ENCODE measurements around the gene SFMBT2. TPM values are rescaled to one million over a fixed set of nuclear protein-coding genes. Genes with fewer than 3 reads are reported as not detected.
"Not testable (repeated sequence)": the region's sequence is repeated elsewhere in the genome, so short reads cannot be mapped to it uniquely, and the experiment has no call there.

SFMBT2 gene
- total and polyA plus RNA-seq, 9 donors: 6.1 to 9.8 (median 7.7) TPM

DNA sequence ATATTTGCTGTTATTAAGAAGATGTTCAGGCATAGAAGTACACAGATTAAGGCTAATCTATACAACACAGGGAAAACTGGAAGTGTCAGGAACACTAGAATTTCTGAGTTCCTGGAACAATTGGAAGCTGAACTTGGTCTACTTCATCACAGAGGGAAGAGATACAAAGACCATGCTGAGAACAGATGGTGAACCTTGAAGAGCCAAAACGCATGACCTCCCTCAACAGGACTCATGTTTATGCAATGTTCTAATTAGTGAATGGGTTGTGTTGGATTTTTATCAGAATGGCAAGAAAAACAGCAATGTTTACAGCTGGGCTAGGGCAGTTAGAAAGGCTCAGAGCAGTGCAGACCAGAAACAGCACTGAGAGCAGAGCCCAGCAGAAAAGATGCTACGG lies 94.9 kb downstream of the SFMBT2 start:
- no peaks in the 10 kb centered on the region for H3K27me3 ChIP-seq (ENCODE audit: control insufficient read depth, insufficient read depth, low read length)
- H3K36me3 ChIP-seq (ENCODE audit: control insufficient read depth, insufficient read depth, low read length): peaks cover 4% of the 10 kb centered on the region
- H3K9me3 ChIP-seq (replicated peaks; ENCODE audit: control insufficient read depth, low read depth, low read length): no peaks in the 10 kb centered on the region
- H3K27ac ChIP-seq (ENCODE audit: low read length): no peak overlapping the region
- no peak overlapping the region for H3K4me3 ChIP-seq (ENCODE audit: low read length)
- WGBS (ENCODE audit: insufficient coverage): 81% methylated on average over 2 of the region's 2 CpGs
- H3K4me1 ChIP-seq (ENCODE audit: control insufficient read depth, insufficient read depth, low read length): peaks cover 5% of the 10 kb centered on the region
- no peak for DNase-seq

DNA sequence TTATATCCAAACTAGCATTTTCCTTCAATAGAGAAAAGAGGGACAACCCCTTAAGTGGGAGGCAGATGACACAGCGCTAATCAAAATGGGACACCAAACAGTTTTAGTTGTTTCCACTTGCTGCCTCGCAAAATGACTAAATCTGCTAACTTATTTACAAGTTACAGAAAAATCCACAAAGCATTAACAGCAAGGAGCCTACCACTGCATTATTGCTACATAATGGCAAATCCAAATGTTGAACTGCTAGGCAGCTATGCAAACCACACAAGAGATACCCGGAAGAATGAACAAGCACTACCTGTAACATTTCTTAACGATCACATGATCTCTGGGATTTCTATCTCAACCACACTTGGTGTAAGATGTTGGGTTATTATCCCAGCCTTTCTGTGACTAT lies 96.7 kb downstream of the SFMBT2 start:
- Histone ChIP-seq H3K4me1 (ENCODE audit: control insufficient read depth, insufficient read depth, low read length) (peaks cover 5% of the 10 kb centered on the region), H3K4me3 (ENCODE audit: low read length) (no peak overlapping the region), H3K9me3 (replicated peaks; ENCODE audit: control insufficient read depth, low read depth, low read length) (peaks cover 1% of the 10 kb centered on the region), H3K27ac (ENCODE audit: low read length) (no peak overlapping the region), H3K27me3 (ENCODE audit: control insufficient read depth, insufficient read depth, low read length) (no peaks in the 10 kb centered on the region), H3K36me3 (ENCODE audit: control insufficient read depth, insufficient read depth, low read length) (peaks cover 4% of the 10 kb centered on the region)
- no CpG with 5 or more reads among the region's 4 CpGs for WGBS (ENCODE audit: insufficient coverage)
- no peak for DNase-seq

DNA sequence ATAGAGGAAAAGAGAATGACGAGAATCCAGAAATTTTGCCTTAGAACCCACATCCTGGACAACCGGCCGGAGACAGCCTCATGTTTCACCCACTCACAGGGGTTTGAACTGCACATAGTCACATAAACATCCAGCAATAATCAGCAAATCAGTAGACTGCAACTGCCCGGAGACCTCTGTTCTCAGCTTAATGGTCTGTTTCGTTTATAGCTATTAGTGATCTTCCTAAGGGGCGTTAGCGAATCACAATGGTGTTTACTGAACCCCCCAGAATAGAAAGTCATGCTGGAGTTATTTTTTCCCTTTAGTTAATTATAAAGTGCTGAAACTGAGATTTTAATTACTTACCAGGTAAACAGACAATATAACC lies 98.4 kb downstream of the SFMBT2 start:
- Histone ChIP-seq H3K9me3 (replicated peaks; ENCODE audit: control insufficient read depth, low read depth, low read length) (peaks cover 6% of the 10 kb centered on the region), H3K27me3 (ENCODE audit: control insufficient read depth, insufficient read depth, low read length) (no peaks in the 10 kb centered on the region), H3K4me3 (ENCODE audit: low read length) (no peak overlapping the region), H3K27ac (ENCODE audit: low read length) (no peak overlapping the region), H3K4me1 (ENCODE audit: control insufficient read depth, insufficient read depth, low read length) (no peaks in the 10 kb centered on the region), H3K36me3 (ENCODE audit: control insufficient read depth, insufficient read depth, low read length) (peaks cover 4% of the 10 kb centered on the region)
- WGBS (ENCODE audit: insufficient coverage): 72% methylated on average over 2 of the region's 7 CpGs
- DNase-seq: no peak

DNA sequence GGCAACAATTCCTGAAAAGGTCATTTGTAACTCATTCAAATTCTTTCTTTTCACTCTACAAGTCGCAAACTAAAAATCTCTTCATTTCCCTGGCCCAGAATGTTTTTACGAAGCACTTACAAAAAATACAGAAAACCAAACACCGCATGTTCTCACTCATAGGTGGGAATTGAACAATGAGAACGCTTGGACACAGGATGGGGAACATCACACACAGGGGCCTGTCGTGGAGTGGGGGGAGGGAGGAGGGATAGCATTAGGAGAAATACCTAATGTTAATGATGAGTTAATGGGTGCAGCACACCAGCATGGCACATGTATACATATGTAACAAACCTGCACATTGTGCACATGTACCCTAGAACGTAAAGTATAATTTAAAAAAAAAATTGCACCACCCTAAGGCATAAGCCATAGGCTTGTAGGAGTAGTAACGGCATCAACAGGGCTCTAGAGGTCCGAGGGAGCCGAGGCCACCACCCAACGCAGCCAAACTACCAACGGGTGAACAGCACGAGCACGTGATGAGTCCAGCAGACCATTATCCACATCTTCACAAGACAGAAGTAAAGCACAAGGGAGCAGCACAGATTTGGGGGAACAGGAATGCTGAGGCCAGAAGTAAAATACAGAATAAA lies 98.9 kb downstream of the SFMBT2 start:
- not testable (repeated sequence) for H3K4me3 ChIP-seq (ENCODE audit: low read length); H3K4me1 ChIP-seq (ENCODE audit: control insufficient read depth, insufficient read depth, low read length); DNase-seq; H3K9me3 ChIP-seq (replicated peaks; ENCODE audit: control insufficient read depth, low read depth, low read length); H3K27me3 ChIP-seq (ENCODE audit: control insufficient read depth, insufficient read depth, low read length); H3K27ac ChIP-seq (ENCODE audit: low read length); H3K36me3 ChIP-seq (ENCODE audit: control insufficient read depth, insufficient read depth, low read length)
- no CpG with 5 or more reads among the region's 13 CpGs for WGBS (ENCODE audit: insufficient coverage)

DNA sequence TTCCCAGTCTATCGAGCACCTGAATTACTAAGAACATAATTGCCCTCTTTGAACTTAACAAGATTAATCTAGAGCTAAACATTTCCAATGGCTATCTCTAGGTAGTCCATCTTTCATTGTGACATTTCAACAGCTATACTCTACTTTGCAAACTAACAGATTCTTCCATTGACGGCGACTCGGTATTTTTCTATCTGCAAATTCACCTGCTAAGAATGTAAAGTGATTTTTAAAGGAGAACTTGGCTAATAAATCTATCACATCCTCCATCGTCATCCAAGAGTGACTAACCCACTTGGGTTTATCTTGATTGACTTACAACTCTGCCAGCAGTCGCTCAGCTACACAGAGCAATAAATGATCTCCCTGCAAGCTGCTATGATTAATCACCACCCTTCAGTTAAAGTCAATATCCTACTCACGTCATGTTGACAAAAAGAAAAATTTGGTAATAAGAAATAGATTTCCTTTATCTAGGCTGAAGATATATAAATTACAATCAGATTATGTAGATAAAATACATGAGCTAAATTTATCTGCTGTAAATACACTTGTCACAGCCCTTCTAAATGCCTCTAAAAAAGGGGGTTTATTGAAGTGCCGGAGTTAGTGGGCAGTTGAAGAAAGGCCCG lies 99.5 kb downstream of the SFMBT2 start:
- Histone ChIP-seq H3K4me3 (ENCODE audit: low read length) (no peak overlapping the region), H3K27ac (ENCODE audit: low read length) (no peak overlapping the region), H3K27me3 (ENCODE audit: control insufficient read depth, insufficient read depth, low read length) (no peaks in the 10 kb centered on the region), H3K4me1 (ENCODE audit: control insufficient read depth, insufficient read depth, low read length) (no peaks in the 10 kb centered on the region), H3K36me3 (ENCODE audit: control insufficient read depth, insufficient read depth, low read length) (no peaks in the 10 kb centered on the region), H3K9me3 (replicated peaks; ENCODE audit: control insufficient read depth, low read depth, low read length) (peaks cover 6% of the 10 kb centered on the region)
- no peak for DNase-seq
- WGBS (ENCODE audit: insufficient coverage): 38% methylated on average over 2 of the region's 9 CpGs

DNA sequence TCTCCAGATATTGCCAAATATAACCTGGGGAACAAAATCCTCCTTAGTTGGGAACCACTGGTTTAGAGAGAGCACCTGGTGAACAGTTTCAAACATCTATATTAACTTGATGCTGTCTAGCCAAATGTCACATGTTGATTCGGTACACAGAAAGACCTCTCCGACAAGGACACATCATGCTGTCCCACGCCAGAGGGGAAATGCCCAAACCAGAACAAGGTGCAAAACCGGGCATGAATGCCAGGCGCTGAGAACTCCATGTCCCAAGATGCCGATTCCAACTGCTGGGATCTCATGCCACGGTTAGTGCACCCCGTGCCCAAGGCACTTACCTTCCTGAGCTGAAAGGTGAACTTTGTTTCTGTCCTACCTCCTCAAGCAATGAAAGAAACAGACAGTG lies 100.8 kb downstream of the SFMBT2 start:
- WGBS (ENCODE audit: insufficient coverage): 98% methylated on average over 6 of the region's 8 CpGs
- peaks cover 6% of the 10 kb centered on the region for H3K9me3 ChIP-seq (replicated peaks; ENCODE audit: control insufficient read depth, low read depth, low read length)
- DNase-seq: no peak
- no peaks in the 10 kb centered on the region for H3K36me3 ChIP-seq (ENCODE audit: control insufficient read depth, insufficient read depth, low read length)
- no peak overlapping the region for H3K27ac ChIP-seq (ENCODE audit: low read length)
- no peak overlapping the region for H3K4me3 ChIP-seq (ENCODE audit: low read length)
- no peaks in the 10 kb centered on the region for H3K4me1 ChIP-seq (ENCODE audit: control insufficient read depth, insufficient read depth, low read length)
- H3K27me3 ChIP-seq (ENCODE audit: control insufficient read depth, insufficient read depth, low read length): no peaks in the 10 kb centered on the region

DNA sequence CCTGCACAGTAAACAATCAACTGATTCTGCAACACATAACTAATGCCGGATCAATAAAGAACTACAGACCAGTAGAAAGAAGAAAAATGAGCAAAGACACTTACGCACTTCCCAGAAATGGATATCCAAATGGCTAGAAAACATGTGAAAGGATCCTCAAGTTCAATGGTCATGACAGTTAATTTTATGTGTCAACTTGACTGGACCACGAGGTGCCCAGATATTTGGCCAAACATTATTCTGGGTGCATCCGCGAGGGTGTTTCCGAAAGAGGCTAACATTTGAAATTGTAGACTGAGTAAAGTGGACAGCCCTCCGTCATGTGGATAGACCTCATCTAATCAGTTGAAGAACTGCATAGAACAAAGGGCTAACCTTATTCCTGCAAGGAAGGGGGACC lies 102.0 kb downstream of the SFMBT2 start:
- no peaks in the 10 kb centered on the region for H3K4me1 ChIP-seq (ENCODE audit: control insufficient read depth, insufficient read depth, low read length)
- H3K4me3 ChIP-seq (ENCODE audit: low read length): no peak overlapping the region
- H3K27ac ChIP-seq (ENCODE audit: low read length): no peak overlapping the region
- H3K27me3 ChIP-seq (ENCODE audit: control insufficient read depth, insufficient read depth, low read length): no peaks in the 10 kb centered on the region
- no peaks in the 10 kb centered on the region for H3K36me3 ChIP-seq (ENCODE audit: control insufficient read depth, insufficient read depth, low read length)
- WGBS (ENCODE audit: insufficient coverage): 98% methylated on average over 6 of the region's 7 CpGs
- peaks cover 6% of the 10 kb centered on the region for H3K9me3 ChIP-seq (replicated peaks; ENCODE audit: control insufficient read depth, low read depth, low read length)
- DNase-seq: no peak

DNA sequence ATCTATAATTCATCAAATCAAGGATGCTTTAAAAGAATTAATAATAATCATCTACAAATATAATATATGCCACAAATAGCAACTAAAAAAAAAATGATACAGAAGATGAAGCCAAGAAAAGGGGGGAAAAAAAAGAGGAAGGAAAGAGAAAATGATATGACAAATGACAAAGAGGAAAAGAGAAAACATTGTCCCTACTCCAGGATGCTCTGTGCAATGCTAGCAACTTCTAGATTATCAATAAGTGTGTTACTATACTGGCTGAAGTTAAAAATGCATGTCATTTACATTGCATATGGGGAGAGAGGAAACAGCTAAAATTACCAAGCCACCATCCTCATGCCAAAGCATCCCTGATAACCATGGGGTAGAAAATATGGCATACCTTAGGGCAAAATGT lies 104.2 kb downstream of the SFMBT2 start:
- Histone ChIP-seq H3K9me3 (replicated peaks; ENCODE audit: control insufficient read depth, low read depth, low read length) (peaks cover 6% of the 10 kb centered on the region), H3K27ac (ENCODE audit: low read length) (no peak overlapping the region), H3K36me3 (ENCODE audit: control insufficient read depth, insufficient read depth, low read length) (no peaks in the 10 kb centered on the region), H3K4me1 (ENCODE audit: control insufficient read depth, insufficient read depth, low read length) (peaks cover 2% of the 10 kb centered on the region), H3K4me3 (ENCODE audit: low read length) (no peak overlapping the region), H3K27me3 (ENCODE audit: control insufficient read depth, insufficient read depth, low read length) (no peaks in the 10 kb centered on the region)
- DNase-seq: no peak

DNA sequence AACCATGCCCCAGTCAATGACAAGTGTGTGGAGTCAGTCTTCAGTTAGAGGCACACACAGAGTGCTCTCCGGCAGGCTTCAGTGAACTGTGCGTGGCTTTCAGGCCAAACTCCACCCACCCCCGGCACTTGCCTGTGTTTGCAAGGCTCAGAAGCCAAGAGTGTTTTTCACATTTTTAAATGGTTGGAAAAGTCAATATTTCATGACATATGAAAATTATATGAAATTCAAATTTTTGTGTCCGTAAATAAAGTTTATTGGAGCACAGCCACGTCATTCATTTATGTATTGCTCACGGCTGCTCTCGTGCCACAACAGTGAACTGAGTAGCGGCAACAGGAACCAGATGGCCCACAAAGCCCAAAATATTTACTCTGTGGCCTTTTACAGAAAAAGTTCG lies 104.7 kb downstream of the SFMBT2 start:
- H3K4me1 ChIP-seq (ENCODE audit: control insufficient read depth, insufficient read depth, low read length): peaks cover 7% of the 10 kb centered on the region
- no peaks in the 10 kb centered on the region for H3K36me3 ChIP-seq (ENCODE audit: control insufficient read depth, insufficient read depth, low read length)
- H3K27ac ChIP-seq (ENCODE audit: low read length): no peak overlapping the region
- no peaks in the 10 kb centered on the region for H3K27me3 ChIP-seq (ENCODE audit: control insufficient read depth, insufficient read depth, low read length)
- 69% methylated on average over 3 of the region's 9 CpGs for WGBS (ENCODE audit: insufficient coverage)
- peaks cover 6% of the 10 kb centered on the region for H3K9me3 ChIP-seq (replicated peaks; ENCODE audit: control insufficient read depth, low read depth, low read length)
- no peak overlapping the region for H3K4me3 ChIP-seq (ENCODE audit: low read length)
- no peak for DNase-seq

DNA sequence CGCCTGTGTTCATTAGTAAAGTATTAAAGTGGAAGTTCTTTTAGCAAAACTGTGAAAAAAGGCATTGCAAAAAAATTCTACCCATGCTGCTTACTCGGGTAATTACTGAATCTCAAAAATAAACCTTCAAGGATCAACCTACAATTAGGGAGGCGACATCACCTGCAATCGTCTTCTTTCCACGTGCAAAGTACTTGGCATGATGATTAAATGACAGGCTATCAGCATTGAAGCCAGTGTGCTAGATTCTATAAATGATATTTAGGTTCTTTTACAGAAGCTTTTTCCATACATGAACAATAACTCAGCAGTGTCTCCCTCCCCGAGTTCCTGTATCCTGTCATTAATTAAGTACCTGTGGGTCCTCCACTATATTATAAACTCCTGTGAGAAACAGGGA lies 105.8 kb downstream of the SFMBT2 start:
- H3K27ac ChIP-seq (ENCODE audit: low read length): no peak overlapping the region
- DNase-seq: no peak
- WGBS (ENCODE audit: insufficient coverage): no CpG with 5 or more reads among the region's 6 CpGs
- peaks cover 10% of the 10 kb centered on the region for H3K4me1 ChIP-seq (ENCODE audit: control insufficient read depth, insufficient read depth, low read length)
- H3K36me3 ChIP-seq (ENCODE audit: control insufficient read depth, insufficient read depth, low read length): no peaks in the 10 kb centered on the region
- no peaks in the 10 kb centered on the region for H3K27me3 ChIP-seq (ENCODE audit: control insufficient read depth, insufficient read depth, low read length)
- H3K4me3 ChIP-seq (ENCODE audit: low read length): no peak overlapping the region
- H3K9me3 ChIP-seq (replicated peaks; ENCODE audit: control insufficient read depth, low read depth, low read length): peaks cover 6% of the 10 kb centered on the region

DNA sequence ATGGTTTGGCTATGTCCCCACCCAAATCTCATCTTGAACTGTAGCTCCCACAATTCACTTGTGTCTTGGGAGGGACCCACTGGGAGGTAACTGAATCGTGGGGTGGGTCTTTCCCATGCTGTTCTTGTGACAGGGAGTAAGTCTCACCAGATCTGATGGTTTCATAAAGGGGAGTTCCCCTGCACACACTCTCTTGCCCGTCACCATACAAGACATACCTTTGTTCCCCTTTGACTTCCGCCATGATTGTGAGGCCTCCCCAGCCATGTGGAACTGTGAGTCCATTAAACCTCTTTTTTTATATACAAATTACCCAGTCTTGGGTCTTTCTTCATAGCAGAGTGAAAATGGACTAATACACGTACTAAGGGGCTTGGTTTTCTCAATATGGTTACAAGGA lies 106.7 kb downstream of the SFMBT2 start:
- WGBS (ENCODE audit: insufficient coverage): no CpG with 5 or more reads among the region's 4 CpGs
- Histone ChIP-seq H3K27ac (ENCODE audit: low read length) (no peak overlapping the region), H3K4me3 (ENCODE audit: low read length) (no peak overlapping the region), H3K27me3 (ENCODE audit: control insufficient read depth, insufficient read depth, low read length) (no peaks in the 10 kb centered on the region), H3K4me1 (ENCODE audit: control insufficient read depth, insufficient read depth, low read length) (peaks cover 10% of the 10 kb centered on the region), H3K36me3 (ENCODE audit: control insufficient read depth, insufficient read depth, low read length) (no peaks in the 10 kb centered on the region), H3K9me3 (replicated peaks; ENCODE audit: control insufficient read depth, low read depth, low read length) (peaks cover 5% of the 10 kb centered on the region)
- DNase-seq: no peak
